HuH-7 (cell line): Measurements from ENCODE around the gene MBD3.
"Not testable (repeated sequence)": the region's sequence is repeated elsewhere in the genome, so short reads cannot be mapped to it uniquely, and the experiment has no call there.

ENCODE experiments used
- DNase-seq: peaks from one replicate; pipeline ENCODE4 v3.0.0; 2011; ENCODE audit warnings: low spot score

Gene MBD3

DNA sequence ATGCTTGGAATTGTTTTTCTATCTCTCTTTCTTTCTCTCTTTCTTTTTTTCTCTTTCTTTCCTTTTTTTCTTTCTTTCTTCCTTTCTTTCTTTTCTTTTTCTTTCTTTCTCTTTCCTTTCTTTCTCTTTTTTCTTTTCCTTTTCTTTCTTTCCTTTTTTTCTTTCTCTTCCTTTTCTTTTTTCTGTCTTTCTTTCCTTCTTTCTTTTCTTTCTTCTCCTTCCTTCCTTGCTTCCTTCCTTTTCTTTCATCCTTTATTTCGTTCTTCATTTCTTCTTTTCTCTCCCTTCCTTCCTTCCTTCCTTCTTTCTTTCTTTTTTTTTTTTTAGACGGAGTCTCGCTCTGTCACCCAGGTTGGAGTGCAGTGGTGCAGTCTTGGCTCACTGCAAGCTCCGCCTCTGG lies 22.7 kb downstream of the MBD3 start:
- no peak for DNase-seq

DNA sequence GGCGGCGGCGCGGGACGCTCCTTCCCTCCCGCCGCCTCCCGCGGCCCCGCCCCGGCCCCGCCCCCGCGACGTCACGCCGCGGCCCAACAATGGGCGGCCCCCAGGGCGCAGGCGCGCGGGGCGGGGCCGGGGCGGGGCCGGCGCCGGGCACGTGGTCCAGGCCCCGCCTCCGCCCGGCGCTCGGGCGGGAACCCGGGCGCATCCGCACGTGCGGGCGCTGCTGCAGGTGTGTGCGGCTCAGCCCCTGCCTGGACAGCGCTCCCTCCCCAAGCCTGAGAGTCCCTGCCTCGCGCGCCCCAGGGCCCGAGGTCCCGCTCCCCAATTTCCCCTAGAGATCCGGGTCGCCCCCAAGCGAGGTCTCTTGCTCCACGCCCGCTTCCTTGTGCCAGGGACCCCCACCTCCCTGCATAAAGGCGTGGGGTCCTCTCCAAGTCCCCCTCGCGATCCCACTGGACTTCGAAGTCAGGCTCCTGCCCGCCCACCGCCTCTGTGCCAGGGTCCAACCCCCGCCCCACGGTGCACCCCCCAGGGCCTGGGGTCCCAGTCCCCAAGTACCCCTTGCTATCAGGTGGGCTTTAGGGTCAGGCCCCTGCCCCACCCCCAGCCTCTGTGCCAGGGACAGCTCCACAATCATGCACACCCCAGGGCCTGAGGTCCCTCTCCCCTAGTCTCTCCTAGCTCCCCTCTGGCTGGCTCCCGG lies 24.2 kb downstream of the MBD3 start, which contains the start of gene MEX3D:
Gene MEX3D, minus strand, starts transcription at position 6 of the 700 bp plus-strand sequence. CDS start 267 bp downstream, outside the sequence.
- peak; percentile 83 for DNase-seq

DNA sequence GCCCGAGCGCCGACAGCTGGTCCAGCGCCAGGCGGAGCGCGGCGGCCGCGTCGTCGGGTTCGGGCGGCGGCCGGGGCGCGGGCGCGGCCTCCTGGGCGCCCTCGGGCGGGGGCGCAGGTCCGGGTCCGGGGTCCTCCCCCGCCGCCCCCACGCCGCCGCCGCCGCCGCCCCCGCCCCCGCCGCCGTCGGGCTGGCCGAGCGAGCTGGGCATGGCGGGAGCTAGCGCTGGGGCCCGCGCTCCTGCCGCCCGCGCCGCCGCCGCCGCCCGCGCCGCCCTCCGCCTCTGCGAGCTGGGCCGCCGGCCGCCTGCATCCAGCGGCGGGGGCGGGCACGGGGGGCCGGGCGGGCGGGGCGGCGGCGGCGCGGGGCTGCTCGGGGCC lies 24.8 kb downstream of the MBD3 start:
- no peak for DNase-seq

DNA sequence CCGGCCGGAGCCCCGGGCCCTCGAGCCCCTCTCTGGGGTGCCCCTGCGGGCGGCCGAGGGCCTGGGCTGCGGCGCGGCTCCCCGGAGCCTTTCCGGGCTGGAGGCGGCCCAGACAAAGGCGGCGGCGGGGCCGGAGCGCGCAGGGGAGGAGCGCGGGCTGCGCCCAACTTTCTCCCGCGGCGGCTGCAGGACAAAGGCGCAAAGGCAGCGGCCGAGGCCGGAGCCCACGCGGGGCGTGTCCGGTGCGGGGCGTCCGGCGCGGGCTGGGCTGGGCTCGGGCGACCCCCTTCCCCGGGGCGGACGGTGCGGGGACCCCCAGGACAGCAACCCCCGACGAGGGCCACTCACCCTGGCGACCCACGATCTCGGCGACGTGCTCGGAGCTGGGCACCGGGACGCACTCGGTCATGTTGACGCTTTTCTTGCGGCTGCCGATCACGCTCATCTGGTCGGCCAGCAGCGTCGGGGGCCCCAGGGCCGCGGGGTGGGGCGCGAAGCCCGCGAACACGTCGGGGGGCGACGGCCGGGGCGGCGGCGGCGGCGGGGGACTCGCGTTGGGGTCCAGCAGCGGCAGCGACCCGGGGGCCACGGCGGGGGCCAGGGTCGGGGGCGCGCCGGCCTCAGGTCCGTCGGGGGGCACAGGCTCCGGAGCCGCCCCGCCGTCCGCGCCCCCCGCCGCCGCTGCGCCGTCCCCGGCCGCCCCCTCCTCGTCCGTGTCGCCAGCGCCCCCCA lies 25.4 kb downstream of the MBD3 start:
- DNase-seq: no peak

DNA sequence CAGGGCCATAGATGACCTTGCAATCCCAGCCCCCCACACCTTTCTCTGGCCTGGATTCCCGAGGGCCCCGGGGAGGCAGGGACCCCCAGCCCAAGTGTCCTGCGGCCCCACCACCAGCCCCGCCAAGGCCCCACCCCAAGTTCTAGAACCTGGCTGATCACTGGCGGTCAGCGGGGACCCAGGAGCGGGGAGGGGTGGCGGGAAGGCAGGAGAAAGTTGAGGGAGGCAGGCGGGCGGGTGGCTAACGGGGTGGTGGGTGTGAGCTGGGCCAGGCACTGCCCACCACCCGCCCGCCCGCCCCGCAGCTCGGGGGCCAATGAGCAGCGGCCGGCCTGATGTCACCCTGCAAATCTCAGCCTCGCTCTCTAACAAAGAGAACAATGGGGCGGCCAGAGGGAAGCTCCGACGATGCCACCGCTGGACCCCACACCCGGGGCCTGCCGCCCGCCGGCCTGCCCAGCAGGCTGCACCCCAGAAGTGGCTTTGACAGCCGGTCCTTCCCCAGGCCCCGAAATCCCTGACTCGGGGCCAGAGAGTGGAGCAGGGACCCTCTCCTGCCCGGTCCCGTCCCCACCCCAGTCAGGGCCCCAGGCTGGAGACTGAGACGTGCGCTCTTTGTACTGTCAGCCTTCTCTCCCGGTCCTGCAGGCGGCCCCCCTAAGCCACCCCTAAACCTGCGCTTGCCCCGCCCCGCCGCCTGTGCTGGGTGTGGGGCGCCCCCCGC lies 26.1 kb downstream of the MBD3 start:
- DNase-seq: peak; percentile 74

DNA sequence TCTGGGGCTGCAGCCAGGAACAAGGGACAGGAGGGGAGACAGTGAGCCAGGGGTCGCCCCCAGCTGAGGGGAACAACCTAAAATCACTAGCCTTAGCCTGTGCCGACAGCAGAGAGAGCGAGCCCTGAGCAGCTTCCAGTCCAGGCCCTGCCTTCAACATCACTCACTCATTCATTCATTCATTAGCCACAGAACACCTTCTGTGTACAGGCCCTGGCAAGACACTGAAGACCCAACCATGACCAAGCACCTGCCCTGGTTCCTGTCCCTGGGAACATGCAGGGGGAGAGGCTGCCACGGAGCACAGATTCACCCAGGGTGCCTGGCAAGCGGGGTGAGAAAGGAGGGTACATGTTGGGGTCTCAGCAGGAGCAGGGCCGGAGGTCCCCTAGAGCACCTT lies 29.4 kb downstream of the MBD3 start:
- DNase-seq: no peak

DNA sequence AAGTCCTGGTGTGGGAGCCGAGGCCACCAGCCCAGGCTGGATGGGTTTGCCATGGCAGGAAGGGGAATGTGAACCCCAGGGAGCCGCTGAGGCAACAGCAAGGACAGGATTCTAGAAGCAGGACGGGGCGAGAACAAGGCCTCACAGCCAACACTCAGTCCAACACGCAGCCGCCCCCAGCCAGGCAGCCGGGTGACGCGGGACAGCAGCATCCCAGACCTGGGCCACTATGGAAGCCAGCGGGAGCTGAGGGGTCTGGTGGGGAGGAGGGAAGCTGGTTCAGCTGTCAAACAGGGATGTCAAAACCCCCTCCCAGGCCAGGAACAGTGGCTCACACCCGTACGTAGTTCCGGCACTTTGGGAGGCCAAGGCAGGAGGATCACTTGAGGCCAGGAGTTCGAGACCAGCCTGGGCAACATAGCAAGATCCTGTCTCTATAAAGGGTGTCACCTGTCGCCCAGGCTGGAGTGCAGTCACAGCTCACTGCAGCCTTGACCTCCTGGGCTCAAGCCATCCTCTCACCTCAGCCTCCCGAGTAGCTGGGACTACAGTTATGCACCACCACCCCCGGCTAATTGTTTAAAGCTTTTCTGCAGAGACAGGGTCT lies 31.3 kb downstream of the MBD3 start:
- DNase-seq: no peak

DNA sequence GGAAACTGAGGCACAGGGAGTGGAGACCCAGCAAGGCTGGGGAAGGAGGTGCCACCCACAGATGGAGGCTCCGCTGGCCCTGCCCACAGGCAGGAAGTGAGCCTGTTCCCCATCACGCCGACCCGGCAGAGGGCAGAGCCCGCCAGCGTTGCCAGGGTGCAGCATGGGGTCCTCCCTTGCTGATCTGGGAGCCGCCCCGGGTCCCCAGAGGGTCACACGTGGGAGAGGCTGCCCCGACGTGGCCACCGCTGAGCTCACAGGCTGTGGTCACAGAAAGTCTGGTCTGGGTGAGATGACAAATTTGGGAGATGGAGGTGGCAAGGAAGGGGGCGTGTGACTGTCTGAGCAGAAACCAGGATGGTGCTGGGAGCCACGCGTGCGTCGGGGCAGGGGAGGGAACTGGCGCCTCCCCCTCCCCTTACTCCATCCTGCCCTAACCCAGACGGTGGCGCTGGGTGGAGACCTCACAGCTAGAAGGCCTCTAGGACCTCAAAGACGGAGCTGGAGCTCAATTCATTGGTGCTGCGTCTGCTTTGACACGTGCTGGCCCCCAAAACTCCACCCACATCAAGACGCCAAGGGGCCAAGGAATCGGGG lies 32.3 kb downstream of the MBD3 start:
- DNase-seq: no peak

DNA sequence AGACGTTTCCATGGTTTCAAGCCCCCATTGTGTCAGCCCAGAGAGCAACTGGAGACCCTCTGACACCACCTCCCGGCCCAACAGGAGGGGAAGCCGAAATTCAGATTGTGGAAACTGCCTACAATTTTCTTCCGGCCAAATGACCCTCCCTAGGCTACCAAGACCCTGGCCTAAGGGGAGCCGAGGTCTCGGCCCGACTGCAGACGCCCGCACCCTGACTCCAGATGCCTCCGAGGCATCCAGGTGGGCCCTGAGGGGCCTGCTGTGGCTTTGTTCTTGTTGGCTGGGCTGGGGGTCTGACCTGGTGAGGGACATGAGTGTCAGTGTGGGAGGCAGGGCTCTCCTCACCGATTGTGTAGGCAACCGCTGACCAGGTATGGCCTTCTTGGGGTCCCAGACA lies 34.1 kb downstream of the MBD3 start:
- no peak for DNase-seq

DNA sequence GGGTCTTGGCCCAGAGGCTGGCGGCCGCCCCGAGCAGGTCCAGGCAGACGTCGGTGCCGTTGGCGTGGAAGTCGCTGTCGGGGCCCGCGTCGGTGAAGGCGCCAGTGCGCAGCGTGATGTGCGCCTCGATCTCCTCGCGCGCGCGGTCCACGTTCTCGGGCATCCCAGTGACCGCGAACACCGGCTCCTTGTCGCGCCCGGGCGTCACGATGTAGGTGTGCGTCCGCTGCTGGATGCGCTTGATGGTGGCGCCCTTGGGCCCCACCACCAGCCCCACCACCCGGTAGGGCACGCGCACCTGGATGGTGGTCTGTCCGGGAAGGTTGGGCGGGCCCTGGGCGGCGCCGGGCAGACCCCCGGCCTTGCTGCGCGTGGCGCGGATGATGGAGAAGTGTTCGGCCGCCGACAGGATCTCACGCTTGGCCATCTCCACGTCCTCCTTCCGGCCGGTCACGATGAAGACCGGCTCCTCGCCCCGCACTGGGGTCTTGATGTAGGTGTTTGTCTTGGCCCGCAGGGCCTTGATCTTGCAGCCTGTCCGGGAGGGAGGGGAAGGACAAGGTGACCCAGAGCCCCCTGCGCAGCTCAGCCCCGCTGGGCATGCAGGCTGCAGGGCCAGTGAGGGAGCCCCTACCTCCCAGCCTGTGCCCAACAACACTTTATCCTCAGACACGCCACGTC lies 36.1 kb downstream of the MBD3 start:
- no peak for DNase-seq

DNA sequence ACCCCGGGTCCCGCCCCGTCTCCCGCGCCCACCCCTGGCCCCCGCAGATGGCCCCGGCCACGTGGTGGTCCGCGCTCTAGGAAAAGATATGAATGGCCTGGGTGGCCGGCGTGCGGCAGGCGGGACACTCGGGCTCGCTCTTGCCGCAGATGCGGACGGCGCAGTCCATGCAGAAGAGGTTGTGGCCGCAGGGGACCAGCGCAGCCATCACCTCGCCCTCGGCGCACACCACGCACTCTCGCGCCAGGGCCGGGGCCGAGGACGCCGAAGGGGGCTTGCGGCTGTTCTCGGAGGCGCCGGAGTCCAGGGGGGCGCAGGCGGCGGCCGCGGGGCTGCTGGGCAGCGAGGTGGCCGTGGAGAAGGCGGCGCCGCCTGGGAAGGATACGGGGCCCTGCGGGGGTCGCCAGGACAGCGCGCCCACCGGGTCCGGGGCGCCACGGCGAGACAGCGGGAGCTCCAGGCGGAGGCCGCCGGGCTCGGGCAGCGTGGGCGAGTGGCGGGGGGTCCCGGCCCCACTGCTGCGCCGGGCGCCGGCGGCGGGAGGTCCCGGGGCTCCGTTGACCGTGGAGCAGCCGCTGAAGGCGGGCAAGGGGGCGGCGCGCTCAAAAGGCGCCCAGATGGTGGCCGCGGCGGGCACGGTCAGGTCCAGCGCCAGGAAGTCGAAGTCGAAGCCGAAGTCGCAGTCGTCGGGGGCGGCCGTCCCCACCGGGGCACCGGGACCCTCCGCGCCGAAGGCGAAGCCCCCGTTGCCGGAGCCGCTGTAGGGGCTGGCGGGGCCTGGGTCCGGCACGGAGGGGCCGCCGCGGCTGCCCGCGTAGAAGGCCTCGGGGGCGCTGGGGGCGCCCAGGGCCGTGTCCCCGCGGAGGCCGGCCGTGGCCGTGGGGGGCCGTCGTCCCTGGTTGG lies 36.9 kb downstream of the MBD3 start:
- DNase-seq: no peak

DNA sequence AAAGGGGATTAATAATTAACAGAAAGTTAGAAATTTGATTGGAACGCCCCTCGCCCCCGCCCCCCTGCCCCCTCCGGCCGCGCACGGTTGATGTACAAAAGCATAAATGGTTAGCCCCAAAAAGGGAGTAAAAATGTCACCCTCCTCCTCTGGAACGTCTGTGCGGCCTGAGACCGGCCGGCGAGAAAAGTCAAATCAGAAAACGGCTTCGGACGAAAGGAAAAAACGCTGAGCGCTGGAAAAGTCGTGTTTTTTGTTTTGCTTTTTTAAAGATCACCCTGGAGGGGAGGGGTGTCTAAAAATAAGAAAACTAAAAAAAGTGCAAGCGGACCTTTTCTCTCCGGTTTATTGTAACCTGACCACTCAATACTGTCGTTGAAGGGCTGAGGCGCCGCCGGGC lies 37.7 kb downstream of the MBD3 start:
- DNase-seq: no peak

DNA sequence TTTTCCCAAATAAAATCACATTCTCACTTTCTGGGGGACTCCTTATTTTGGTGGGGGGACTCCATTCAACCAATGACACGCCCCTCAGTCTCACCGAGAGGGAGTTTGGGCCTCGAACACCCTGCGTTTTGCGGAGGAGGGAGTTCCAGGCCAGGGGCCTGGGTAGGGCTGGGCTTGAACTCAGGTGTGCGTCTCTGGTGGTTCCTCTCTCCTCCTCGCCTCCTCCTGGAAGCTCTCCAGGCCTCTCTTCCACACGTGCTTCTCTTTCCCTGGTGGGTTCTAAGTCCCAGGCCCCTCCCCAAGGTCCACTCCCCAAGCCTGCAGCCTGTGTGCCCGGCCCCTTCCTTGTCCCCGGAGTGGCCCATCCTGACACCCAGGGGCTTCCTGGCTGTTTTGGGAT lies 39.2 kb downstream of the MBD3 start:
- DNase-seq: no peak

DNA sequence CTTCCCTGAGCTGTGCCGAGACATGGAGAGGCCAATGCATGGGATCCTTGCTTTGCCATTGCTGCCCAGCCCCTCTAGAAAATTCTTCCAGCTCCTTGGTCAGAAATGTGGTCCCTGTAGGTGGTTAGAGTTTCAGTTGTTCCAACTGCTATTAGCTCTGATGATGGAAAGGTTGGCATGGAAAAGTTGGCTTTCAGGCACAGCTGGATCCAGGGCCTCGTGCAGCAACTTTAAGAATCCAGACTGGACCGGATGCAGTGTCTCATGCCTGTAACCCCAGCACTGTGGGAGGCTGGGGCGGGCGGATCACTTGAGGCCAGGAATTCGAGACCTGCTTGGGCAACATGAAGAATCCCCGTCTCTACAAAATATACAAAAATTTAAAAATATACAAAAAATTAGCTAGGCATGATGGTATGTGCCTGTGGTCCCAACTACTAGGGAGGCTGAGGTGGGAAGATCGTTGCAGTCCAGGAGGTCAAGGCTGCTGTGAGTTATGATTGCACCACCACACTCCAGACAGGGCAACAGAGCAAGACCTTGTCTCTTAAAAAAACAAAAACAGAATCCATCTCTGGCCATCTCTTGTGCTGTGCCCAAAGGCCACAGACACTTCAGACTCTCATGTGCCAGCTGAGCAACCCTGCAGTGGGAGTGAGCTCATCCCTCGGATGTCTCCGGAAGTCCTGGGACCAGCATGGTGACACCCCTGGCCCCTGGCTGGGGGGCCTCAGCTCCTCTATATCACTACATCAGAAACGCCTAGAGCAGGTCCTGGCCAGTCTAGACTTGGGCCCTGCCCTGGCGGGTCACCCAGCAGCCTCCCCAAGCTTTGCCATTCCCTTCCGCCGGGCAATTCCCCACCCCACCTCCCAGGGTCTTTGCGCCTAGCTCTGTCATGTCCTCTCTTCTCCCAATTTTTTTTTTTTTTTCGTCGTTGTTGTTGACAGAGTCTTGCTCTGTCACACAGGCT lies 41.3 kb downstream of the MBD3 start:
- DNase-seq: no peak

DNA sequence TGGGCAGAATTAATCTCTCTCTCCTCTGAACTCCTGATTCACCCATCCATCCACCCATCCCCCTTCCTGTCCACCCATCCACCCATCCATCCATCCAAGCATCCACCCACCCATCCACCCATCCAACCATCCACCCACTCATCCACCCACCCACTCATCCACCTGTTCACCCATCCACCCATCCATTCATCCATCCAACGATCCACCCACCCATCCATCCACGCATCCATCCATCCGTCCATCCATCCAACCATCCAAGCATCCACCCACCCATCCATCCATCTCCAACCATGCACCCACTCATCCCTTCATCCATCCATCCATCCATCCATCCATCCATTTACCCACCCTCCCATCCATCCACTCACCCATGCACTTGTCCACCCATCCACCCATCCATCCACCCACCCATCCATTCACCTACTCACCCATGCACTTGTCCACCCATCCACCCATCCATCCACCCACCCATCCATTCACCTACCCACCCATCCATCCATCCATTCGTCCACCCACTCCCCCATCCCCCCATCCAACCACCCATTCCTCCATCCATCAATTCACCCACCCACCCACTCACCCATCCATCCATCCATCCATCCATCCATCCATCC lies 43.2 kb downstream of the MBD3 start:
- no peak for DNase-seq

DNA sequence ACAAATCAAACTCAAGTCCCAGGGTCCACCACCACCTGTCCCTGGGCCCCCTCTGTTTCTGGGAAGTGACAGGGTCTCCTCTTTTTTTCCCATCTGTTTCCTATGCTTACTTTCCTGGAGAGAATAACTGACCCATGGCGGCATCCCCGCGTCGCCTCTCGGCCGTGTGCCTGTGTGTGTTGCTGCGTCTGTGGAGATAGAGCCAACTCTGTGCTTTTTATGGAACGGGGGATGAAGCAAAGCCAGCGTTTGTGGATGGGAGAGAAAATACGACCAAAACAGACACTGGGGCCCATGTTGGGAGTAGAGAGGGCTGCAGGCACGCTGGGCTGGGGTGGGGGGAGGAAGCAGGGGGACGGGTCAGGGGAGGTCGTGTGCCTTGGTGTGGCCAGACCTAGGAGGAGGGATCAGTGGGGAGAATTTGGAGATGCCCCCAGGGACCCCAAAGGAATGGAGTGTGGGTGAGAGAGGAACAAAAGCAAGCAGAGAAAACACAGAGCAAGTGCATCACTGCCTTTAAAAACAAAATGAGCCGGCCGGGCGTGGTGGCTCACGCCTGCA lies 52.2 kb downstream of the MBD3 start:
- DNase-seq: no peak

DNA sequence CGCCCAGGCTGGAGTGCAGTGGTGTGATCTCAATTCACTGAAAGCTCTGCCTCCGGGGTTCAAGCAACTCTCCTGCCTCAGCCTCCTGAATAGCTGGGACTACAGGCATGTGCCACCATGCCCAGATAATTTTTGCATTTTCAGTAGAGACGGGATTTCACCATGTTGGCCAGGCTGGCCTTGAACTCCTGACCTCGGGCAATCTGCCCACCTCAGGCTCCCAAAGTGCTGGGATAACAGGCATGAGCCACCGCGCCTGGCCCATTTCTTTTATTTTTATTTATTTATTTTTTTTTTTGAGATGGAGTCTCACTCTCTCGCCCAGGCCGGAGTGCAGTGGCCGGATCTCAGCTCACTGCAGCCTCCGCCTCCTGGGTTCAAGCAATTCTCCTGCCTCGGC lies 52.9 kb downstream of the MBD3 start:
- not testable (repeated sequence) for DNase-seq

DNA sequence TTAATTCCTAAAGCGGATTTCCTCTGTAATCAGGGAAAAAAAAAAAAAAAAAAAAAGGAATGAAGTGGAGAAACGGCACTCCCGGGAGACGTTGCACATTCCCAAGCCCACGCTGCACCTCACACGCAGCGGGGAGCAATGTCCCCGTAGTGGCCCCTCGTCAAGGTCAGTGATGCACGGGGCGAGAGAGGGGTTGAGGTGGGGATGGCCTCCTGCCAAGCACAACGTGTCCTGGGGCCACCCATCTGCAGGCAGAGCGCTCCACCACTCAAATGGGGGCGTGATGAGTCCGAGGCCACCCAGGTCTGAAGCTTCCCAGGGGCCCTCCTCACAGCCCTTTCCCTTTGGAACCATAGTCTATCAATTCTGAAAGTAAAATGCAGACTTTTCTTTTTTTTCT lies 53.7 kb downstream of the MBD3 start:
- DNase-seq: no peak

DNA sequence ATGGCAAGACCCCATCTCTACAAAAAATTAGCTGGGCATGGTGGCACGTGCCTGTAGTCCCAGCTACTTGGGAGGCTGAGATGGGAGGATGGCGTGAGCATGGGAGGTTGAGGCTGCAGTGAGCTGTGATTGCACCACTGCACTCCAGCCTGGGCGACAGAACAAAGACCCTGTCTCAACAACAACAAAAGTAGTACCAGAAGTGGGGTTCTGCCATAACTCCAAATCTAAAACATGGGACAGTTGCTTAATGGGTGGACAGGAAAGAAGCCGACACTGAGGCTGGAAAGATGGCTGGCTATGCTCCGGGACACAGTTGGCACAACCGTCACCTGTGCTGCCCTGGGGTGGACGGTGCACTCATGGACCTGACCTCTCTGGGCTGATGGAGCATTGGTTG lies 57.0 kb downstream of the MBD3 start:
- not testable (repeated sequence) for DNase-seq
